Measurements from ENCODE around the gene MYBPC1.
"Not testable (repeated sequence)": the region's sequence is repeated elsewhere in the genome, so short reads cannot be mapped to it uniquely, and the experiment has no call there.

Gene MYBPC1, protein sequence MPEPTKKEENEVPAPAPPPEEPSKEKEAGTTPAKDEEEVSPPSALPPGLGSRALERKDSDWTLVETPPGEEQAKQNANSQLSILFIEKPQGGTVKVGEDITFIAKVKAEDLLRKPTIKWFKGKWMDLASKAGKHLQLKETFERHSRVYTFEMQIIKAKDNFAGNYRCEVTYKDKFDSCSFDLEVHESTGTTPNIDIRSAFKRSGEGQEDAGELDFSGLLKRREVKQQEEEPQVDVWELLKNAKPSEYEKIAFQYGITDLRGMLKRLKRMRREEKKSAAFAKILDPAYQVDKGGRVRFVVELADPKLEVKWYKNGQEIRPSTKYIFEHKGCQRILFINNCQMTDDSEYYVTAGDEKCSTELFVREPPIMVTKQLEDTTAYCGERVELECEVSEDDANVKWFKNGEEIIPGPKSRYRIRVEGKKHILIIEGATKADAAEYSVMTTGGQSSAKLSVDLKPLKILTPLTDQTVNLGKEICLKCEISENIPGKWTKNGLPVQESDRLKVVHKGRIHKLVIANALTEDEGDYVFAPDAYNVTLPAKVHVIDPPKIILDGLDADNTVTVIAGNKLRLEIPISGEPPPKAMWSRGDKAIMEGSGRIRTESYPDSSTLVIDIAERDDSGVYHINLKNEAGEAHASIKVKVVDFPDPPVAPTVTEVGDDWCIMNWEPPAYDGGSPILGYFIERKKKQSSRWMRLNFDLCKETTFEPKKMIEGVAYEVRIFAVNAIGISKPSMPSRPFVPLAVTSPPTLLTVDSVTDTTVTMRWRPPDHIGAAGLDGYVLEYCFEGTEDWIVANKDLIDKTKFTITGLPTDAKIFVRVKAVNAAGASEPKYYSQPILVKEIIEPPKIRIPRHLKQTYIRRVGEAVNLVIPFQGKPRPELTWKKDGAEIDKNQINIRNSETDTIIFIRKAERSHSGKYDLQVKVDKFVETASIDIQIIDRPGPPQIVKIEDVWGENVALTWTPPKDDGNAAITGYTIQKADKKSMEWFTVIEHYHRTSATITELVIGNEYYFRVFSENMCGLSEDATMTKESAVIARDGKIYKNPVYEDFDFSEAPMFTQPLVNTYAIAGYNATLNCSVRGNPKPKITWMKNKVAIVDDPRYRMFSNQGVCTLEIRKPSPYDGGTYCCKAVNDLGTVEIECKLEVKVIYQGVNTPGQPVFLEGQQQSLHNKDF

DNA sequence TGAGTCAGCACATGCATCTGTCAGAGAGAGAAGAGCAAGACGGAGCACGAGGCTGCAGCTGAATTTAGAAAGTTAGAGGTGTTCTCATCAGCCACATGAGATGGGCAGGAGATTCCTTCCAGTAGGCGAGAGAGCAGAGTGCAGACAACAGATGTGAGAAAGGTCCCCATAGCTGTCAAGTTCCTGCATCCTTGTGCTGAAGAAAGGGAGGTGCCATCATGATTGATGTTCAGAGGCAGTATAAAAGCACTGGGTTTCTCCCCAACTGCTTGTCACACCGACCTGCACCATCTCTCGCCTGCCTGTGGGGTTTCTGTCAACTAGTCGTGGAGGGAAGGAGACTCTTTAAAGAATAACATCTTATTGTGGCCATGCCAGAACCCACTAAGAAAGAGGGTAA lies at the start of gene MYBPC1:
Gene MYBPC1, plus strand, starts transcription at position 272 of the 400 bp plus-strand sequence. Its CDS starts 100 bp downstream, at position 372.
- DNase-seq, result no peak

DNA sequence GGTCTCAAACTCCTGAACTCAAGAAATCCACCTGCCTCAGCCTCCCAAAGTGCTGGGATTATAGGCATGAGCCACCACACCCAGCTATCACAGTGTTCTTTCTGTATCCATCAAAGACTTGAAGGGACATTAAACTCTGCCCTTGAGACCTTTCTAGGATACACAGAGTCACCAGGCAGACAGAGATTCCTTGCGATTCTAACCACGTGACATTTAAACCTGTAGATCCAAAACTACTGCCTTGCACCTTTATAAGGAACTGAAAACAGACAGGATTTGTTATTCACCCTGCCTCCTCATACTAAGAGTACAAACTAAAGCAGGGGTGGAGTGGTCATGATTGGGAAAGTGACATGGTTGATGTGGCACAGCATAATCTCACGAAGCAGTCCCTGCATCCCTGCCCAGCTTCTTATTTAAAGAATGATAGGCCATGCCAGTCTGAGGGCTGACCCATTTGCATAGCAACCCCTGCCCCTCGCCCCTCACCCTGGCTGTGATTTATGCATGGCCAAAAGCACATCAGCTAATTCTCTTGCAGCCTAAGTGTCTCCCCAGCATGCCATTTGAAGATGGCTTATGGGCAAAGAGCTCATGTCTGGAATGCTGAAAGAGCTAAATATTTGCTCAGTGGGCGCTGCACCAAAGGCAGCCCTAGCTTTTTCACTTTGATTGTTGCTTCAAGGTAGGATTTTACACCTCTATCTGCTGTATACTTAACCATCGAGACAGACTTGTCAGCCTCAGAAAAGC lies 43.2 kb upstream of the MYBPC1 start:
- no peak for DNase-seq

DNA sequence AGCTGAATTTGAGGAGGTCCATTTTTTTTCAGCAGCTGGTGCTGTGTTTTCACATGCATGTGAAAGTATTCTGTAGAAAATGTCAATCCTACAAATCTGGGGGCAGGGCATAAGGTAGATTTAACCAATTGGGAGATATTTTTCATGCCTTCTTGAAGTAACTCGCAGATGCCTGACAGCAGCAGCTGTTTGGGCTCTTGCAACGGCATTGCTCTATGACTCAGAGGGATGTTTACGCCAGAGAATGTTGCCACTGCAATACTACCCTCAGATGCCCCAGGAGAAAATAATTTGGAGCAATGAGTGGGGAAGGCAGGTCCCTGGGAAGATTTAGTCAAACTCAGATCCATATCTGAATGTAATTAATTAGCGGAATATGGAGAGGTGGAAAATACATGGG lies 42.5 kb upstream of the MYBPC1 start:
- no peak for DNase-seq

DNA sequence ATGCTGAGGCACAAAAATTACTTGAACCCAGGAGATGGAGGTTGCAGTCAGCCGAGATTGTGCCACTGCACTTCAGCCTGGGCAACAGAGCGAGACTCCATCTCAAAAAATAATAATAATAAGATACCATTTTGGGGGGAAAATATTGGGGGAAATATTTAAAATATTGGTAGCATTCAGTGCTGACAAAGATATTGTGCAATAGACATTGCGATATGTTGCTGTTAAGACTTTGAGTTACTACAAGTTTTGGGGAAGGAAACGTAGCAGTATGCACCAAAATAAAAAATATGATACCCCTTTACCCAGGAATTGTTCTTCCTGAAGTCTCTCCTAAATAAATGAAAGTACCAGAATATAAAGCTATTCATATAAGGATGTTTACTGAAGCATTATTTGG lies 37.7 kb upstream of the MYBPC1 start:
- DNase-seq, result no peak

DNA sequence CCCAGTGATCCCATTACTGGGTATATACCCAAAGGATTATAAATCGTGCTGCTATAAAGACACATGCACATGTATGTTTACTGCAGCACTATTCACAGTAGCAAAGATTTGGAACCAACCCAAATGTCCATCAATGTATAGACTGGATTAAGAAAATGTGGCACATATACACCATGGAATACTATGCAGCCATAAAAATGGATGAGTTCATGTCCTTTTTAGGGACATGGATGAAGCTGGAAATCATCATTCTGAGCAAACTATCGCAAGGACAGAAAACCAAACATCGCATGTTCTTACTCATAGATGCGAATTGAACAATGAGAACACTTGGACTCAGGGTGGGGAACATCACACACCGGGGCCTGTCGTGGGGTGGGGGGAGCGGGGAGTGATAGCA lies 36.0 kb upstream of the MYBPC1 start:
- not testable (repeated sequence) for DNase-seq

DNA sequence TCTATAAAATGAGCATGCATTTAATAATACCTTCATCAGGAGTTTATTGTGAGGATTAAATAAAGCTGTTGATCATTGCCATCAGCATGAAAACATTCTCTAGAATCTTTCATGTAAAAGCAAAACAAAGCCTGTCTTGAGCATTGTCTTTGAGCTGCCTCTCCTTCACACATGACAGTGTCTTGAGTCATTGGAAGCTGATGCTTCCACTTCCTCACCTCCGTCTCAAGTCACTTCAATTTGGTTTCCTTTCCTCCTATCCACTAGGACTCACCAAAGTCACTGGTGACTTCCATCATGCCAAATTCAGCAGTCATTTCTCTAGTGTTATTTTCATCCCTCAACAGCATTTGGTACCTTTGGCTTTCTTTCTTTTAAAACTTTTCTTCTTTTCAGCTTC lies 31.6 kb upstream of the MYBPC1 start:
- no peak for DNase-seq

DNA sequence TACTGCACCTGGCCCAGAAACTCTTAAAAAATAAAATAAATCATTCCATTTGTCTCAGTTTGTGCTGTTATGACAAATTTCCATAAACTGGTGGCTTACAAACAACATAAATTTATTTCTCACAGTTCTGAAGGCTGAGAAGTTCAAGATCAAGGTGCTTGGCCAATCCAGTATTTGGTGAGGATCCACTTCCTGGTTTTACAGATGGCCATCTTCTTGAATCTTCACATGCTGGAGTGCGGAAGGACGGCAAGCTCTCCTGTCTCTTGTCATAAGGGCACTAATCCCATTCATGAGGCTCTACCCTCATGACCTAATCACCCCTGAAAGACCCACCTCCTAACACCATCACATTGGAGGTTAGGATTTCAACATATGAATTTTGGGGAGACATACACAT lies 29.9 kb upstream of the MYBPC1 start:
- DNase-seq, result no peak

DNA sequence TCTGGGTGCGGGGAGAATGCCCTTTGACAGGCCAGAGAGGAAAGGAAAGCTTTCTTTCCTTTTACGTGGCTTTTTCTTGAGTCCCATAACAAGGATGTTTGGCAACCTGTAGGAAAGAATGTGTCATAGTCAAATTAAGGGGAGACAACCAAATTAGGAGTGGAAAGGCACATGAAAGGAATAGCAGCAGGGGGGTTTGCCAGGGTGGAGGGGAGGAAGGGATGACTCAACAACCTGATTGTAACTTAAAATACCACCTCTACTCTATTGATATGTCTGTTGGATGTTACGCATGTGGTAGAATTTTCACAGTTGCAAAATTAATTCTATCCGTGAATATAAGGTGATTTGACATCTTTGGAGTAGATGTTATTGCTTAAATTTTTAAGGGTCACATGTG lies 28.5 kb upstream of the MYBPC1 start:
- no peak for DNase-seq

DNA sequence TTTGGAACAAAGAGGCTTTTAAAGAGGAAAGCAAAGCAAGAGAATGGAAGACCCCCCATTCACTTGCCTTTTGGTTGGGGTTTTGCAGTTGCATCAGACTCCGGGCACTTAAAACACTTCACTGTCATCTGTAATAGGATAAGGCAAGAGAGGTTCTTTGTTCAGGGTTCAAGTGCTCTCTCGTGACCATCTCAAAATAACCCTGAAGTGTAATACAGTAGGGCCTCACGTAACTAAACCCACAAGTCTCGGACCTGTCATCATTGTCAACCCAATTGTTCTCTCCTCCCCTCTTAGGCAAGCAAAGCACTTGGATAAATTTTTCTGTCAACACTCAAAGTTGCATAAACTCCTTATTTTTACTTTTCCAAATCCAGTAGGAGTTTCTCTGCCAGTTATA lies 26.9 kb upstream of the MYBPC1 start:
- no peak for DNase-seq

DNA sequence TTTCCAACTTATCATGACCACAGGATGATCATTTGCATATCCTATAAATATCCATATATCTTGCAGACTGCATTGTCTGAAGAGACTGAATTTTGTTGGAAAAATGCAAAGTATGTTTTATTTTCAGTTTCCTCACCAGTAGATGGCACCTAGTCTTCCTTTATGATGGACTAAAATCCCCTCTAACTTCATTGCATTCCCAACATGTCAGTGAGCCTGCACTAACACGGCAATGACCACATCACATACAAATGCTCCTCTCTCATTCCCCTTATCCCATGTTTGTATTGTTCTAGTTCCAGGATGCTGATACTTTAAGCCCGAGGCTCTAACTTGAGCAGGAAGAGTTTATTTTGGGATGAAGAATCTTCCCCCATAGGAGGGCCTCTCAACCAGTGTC lies 24.7 kb upstream of the MYBPC1 start:
- DNase-seq, result no peak

DNA sequence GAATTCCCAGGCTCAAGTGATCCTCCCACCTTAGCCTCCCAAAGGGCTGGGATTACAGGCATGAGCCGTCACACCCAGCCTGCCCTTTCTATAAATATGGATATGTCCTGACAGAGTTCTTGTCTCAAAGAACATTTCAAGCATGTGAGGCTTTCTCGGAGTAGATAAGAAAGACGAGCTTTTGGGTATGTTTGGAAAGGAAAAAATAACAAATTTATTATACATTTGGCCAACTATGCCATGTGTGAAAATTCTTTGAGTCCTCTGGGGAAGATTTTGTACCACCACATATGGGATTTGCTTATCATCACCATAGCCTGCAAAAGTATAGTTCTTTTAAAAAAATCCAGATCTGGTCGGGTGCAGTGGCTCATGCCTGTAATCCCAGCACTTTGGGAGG lies 23.7 kb upstream of the MYBPC1 start:
- no peak for DNase-seq

DNA sequence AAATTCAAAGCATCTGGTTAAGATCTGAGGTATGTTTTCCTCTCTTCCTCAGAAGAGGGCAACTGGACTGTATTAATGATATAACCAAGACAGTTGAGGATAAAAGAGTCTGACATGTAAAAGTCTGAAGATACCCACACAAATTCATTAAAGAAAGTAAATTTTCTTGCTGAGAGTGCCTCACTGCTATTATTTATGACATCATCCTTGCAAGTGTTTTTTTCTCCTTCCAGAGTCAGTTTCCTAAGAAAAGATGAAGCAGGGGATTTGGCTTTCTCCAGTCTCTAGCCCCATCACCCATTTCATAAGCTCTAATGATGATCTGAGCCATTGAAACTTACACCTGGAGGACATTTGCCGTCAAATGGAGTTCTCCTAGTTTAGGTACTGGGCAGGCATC lies 21.0 kb upstream of the MYBPC1 start:
- DNase-seq, result no peak

DNA sequence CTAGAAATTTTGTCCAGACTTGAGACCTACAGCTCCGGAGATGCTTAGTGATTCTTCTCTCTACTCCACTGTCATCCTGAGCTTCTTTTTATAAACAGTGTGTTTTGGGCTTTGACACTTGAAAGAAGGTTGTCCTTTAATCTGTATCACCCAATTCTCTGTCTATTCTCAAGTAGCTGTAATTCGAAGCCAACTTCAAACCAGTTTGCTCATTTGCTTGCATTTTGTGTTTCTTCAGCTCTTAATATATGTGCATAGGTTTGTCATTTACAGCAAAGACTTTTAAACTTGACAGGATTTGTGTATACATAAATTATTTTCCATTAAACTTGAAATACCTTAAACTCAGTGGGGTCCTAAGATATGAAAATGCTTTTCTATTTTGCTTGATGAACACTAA lies 16.4 kb upstream of the MYBPC1 start:
- DNase-seq, result no peak

DNA sequence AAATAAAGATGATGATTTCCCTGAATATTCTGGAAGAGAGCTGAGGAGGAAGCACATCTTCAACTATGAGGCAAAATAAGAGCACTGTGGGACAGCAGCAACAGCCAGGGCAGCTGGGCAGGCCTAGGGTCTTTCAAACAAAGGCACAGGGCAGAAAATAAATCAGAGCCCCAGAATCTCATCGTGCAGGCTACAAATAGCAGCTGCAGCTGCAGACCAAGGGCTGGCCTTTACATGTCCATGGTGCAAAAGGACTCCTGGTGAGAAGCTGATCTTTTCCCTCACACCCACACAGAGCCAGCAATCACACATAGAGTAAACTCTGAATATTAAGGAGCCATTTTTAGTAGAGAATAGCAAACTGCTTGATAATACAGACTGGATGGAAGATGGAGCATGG lies 13.6 kb upstream of the MYBPC1 start:
- no peak for DNase-seq

DNA sequence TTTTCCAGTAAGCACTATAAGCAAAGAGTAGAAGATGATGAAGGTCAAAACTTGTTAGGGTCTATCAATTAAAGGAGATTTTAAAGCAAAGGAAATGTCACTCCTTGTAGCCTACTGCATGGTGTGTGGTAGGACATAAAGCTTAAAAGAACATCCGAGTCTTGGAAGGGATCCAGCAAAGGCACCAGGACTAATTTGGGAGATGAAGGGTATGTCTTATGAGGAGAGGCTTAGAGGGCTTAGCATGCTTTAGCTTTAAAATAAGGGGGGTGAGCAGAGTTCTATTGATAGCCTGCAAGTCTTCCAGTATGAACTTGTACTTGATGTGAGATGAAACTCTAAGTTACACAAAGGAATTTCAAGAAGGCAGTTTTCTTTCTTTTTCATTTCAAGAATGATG lies 11.8 kb upstream of the MYBPC1 start:
- DNase-seq, result no peak

DNA sequence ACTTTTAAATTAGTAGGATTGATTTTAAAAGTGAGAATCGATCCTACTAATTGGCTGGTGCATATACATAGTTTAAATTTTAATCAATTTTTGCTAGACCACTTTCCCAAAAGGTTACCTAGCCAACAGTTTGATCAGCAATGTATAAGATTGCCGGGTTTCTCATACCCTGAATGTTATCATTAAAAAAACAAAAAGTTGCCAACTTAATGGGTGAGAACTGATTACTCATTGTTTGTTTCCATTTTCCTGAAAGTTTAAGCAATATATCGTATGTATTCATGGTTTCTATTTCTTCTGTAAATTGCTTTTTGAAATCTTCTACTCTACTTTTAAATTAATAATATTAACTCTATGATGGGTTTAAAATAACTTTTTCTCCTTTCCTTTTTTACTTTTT lies 4.4 kb upstream of the MYBPC1 start:
- DNase-seq, result no peak

DNA sequence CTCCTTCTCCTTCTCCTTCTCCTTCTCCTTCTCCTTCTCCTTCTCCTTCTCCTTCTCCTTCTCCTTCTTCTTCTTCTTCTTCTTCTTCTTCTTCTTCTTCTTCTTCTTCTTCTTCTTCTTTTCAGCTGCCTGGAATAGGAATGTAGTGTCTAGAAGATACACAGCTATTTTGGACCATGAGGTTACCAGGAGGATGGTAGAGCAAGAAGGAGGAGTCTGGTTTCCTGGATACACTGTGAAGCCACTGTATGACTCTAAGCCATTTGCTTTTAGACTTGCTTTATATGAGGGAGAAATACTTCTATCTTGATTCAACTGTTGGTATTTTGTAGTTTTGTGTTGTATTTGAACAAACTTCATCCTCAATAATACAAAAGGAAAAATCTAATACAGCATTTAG lies 3.0 kb upstream of the MYBPC1 start:
- no peak for DNase-seq

DNA sequence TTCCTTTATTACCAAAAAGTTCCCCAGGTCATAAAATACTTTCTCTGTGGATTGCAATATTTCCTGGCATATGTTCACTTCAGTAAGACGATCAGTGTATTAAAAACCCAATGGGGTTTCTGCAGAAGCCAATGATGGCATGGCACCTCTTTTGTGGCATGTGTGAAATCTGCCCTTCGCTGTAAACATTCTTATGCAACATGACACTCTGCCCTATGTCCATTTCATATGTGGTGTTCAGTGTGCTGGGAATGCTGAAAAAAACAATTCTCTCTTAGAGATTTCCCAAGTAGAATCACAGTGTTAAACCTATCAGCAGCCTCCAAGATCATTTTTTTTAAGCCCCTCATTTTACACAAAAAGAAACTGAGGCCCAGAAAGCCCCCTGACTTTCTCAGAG lies 2.3 kb upstream of the MYBPC1 start:
- DNase-seq, result no peak

DNA sequence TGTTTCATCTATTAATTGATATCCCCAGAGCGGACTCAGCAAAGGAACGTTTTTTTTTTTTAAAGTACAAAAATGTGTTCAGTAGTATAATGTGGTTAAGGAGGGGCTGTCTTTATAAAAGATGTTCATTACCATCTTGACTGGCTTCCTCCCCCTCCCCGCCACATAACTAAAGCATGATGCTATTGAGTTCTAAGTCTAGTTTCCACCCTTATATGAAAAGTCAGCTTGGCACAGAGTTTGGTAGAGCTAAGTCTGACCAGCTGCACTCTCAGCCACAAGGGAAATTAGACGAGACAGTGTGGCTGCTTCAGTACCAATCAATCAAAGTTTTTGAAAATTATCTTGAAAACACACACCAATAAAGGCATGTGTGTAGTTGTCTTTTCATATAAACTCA lies 1.9 kb upstream of the MYBPC1 start:
- no peak for DNase-seq

DNA sequence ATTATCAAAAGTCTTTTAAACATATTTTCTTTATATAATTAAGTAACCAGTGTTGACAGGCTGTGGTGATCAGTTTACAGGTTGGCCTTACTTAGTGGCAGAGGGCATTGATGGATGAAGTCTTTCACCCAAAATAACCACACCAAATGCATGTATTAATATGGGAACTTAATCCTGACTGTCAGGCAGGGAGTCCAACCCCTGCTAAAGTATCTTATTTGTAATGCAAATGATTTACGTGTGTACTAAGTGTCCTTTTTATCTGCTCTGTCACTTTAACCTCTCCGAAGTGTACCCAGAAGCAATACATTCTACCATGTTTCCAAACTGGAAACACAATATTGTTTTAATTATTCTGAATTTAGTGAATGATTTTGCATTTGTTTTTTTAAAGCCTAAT lies 1.4 kb downstream of the MYBPC1 start:
- DNase-seq, result no peak

DNA sequence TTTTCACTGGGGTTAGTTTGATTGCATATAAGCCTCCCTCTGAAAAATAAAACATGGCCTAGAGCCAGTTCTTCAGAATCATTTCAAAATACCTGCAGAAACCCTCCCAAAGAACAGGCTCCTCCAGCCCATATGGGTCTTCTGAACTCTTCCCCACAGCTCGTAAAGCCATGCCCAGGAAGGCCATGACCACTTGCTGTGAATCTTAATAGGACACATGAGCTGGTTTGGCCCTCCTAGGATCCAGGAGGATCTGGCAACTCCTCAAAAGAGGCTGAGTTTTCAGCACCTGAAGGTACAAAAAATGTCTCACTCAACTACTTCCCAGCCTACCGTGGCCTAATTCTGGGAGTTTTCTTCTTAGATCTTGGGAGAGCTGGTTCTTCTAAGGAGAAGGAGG lies 2.4 kb downstream of the MYBPC1 start:
- DNase-seq, result no peak

DNA sequence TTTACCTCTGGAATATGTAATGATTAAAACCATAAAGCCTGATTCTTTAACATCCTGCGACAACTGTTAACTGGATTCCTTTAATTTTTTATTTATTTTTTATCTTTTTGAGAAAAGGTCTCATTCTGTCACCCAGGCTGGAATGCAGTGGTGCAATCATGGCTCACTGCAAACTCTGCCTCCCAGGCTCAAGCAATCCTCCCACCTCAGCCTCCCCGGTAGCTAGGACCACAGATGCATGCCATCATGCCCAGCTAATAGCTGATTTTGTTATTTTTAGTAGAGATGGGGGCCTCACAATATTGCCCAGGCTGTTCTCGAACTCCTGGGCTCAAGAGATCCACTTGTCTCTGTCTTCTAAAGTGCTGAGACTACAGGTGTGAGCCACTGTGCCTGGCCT lies 3.7 kb downstream of the MYBPC1 start:
- no peak for DNase-seq

DNA sequence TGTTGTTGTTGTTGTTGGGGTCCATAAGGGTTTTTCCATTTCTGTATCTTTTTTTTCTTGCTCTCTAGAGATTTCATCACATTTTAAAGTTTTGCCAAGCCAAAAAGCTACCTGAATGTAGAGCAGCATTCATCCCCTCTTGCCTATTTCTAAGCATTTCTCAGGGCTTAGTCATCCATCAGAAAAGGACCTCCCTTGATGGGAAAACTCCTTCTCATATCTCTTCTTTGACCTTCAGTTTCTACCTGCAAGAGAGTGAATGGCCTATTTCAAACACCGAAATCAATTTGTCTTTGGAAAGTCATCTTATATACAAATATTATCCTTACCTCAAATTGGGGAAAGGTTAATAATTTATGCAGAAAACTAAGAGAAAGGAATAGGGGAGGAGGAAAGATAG lies 4.5 kb downstream of the MYBPC1 start:
- no peak for DNase-seq

All from CD4-positive, alpha-beta T cell treated with Interleukin-10 for 1 hour (primary cell).